ENCODE data around the gene CSMD2. TPM values are rescaled to one million over a fixed set of nuclear protein-coding genes. Genes with fewer than 3 reads are reported as not detected.

The CSMD2 gene
- total RNA-seq, 4 donors from 2014 or later: 8.6 TPM; not detected in 3

GRCh38 chr1:34162852-34163766 is 1.9 kb downstream of the CSMD2 start:
- peak in 1 of 2 donors; percentile 25 for DNase-seq
- no peaks in the 10 kb centered on the region for H3K9me3 ChIP-seq
- no peak overlapping the region for H3K27ac ChIP-seq
- peaks cover 0 to 23% of the 10 kb centered on the region in 2 donors for H3K4me1 ChIP-seq
- intact Hi-C loops (cut with DNase I; ENCODE audit: low total_unique reads): no loop called here
- H3K4me3 ChIP-seq: peak overlapping the region; percentile 4 to 22
- H3K27me3 ChIP-seq: peaks cover 0 to 22% of the 10 kb centered on the region in 2 donors
- no peaks in the 10 kb centered on the region for H3K36me3 ChIP-seq
- TF ChIP-seq, protein P1, sequence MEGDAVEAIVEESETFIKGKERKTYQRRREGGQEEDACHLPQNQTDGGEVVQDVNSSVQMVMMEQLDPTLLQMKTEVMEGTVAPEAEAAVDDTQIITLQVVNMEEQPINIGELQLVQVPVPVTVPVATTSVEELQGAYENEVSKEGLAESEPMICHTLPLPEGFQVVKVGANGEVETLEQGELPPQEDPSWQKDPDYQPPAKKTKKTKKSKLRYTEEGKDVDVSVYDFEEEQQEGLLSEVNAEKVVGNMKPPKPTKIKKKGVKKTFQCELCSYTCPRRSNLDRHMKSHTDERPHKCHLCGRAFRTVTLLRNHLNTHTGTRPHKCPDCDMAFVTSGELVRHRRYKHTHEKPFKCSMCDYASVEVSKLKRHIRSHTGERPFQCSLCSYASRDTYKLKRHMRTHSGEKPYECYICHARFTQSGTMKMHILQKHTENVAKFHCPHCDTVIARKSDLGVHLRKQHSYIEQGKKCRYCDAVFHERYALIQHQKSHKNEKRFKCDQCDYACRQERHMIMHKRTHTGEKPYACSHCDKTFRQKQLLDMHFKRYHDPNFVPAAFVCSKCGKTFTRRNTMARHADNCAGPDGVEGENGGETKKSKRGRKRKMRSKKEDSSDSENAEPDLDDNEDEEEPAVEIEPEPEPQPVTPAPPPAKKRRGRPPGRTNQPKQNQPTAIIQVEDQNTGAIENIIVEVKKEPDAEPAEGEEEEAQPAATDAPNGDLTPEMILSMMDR (IDR thresholded peaks at IDR 0.05): peak in 3 of 4 experiments; percentile 17 to 31 (median 26)
- no peak for TF ChIP-seq POLR2A (IDR thresholded peaks at IDR 0.05)

- Histone ChIP-seq H3K9me3 (no peaks in the 10 kb centered on the region), H3K4me1 (no peaks in the 10 kb centered on the region), H3K36me3 (no peaks in the 10 kb centered on the region), H3K4me3 (no peak overlapping the region), H3K27ac (no peak overlapping the region), H3K27me3 (no peaks in the 10 kb centered on the region)
- intact Hi-C loops (cut with DNase I; ENCODE audit: low total_unique reads): no loop called here
- no peak for TF ChIP-seq POLR2A (IDR thresholded peaks at IDR 0.05)
- TF ChIP-seq, protein P1 (IDR thresholded peaks at IDR 0.05): no peak
- DNase-seq: no peak
Measured at GRCh38 chr1:34156739-34157138, 8.3 kb downstream of the CSMD2 start.

DNA sequence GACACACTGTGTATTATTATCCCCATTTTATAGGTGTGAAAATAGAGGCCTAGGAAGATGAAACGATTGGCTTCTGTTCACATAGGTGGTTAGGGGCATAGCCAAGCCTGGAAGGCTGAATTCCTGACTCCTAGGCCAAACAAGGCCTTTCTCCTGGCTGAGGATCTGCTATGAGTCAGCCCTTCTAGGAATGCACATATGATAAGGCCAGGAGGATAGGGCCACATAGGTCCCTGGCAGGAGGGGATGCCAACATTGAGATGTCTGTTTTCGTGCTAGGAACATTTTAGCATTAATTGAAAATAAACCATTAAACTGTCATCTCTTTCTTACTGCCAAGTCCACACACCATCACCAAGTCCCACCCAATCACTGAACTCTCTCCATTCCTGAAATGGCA is 9.2 kb downstream of the CSMD2 start:
- no peak for TF ChIP-seq POLR2A (IDR thresholded peaks at IDR 0.05)
- TF ChIP-seq, protein P1 (IDR thresholded peaks at IDR 0.05): no peak
- Histone ChIP-seq H3K9me3 (no peaks in the 10 kb centered on the region), H3K36me3 (no peaks in the 10 kb centered on the region), H3K4me3 (no peak overlapping the region), H3K27me3 (no peaks in the 10 kb centered on the region), H3K4me1 (no peaks in the 10 kb centered on the region), H3K27ac (no peak overlapping the region)
- intact Hi-C loops (cut with DNase I; ENCODE audit: low total_unique reads): no loop called here
- DNase-seq: no peak

GRCh38 chr1:34153246-34153645 is 11.8 kb downstream of the CSMD2 start:
- Histone ChIP-seq H3K27ac (no peak overlapping the region), H3K4me1 (no peaks in the 10 kb centered on the region), H3K9me3 (no peaks in the 10 kb centered on the region), H3K4me3 (no peak overlapping the region), H3K36me3 (no peaks in the 10 kb centered on the region), H3K27me3 (no peaks in the 10 kb centered on the region)
- intact Hi-C loops (cut with DNase I; ENCODE audit: low total_unique reads): no loop called here
- TF ChIP-seq, protein P1 (IDR thresholded peaks at IDR 0.05): no peak
- TF ChIP-seq POLR2A (IDR thresholded peaks at IDR 0.05): no peak
- DNase-seq: no peak

GRCh38 chr1:34149501-34149900 is 15.5 kb downstream of the CSMD2 start:
- DNase-seq: no peak
- H3K9me3 ChIP-seq: no peaks in the 10 kb centered on the region
- no peak overlapping the region for H3K27ac ChIP-seq
- TF ChIP-seq, protein P1 (IDR thresholded peaks at IDR 0.05): no peak
- TF ChIP-seq POLR2A (IDR thresholded peaks at IDR 0.05): no peak
- H3K4me1 ChIP-seq: no peaks in the 10 kb centered on the region
- H3K27me3 ChIP-seq: no peaks in the 10 kb centered on the region
- intact Hi-C loops (cut with DNase I; ENCODE audit: low total_unique reads): no loop called here
- H3K36me3 ChIP-seq: no peaks in the 10 kb centered on the region
- no peak overlapping the region for H3K4me3 ChIP-seq
